Right renal cortex interstitium (tissue), 3 donors: ENCODE data around the gene RNF181. TPM values are rescaled to one million over a fixed set of nuclear protein-coding genes. Genes with fewer than 3 reads are reported as not detected.
"Not testable (repeated sequence)": the region's sequence is repeated elsewhere in the genome, so short reads cannot be mapped to it uniquely, and the experiment has no call there.

Source experiments
- DNase-seq, 3 donors: peaks; one replicate each; pipeline ENCODE4 v3.0.0-alpha.2; 2013; ENCODE audit warnings: low read depth in 3 of 3, low spot score in 2 of 3
- polyA plus RNA-seq, 3 donors: library from polyadenylated mRNA; unstranded; fragments of 120-200 nt; gene quantifications; one replicate each; pipeline ENCODE4 v1.2.1, GENCODE V29; 2013; ENCODE audit not compliant: insufficient read length in 3 of 3

RNF181 gene
- polyA plus RNA-seq, 3 donors = 144 to 158 (median 144) TPM

GRCh38 chr2:85593023-85593422, 2.5 kb upstream of the RNF181 start:
- no peak for DNase-seq

- no peak for DNase-seq
Observed at GRCh38 chr2:85594715-85595300, 737 bp upstream of the RNF181 start.

- DNase-seq = no peak
Observed at GRCh38 chr2:85596026-85596333, 435 bp downstream of the RNF181 start.

- DNase-seq = no peak
Observed at GRCh38 chr2:85596486-85597143, 1.1 kb downstream of the RNF181 start.

GRCh38 chr2:85597241-85597640, 1.7 kb downstream of the RNF181 start:
- DNase-seq = no peak

- DNase-seq = no peak
Observed at GRCh38 chr2:85598594-85599340, 3.2 kb downstream of the RNF181 start.

GRCh38 chr2:85599468-85600234, 4.1 kb downstream of the RNF181 start:
- DNase-seq = no peak

GRCh38 chr2:85600235-85600575, 4.7 kb downstream of the RNF181 start:
- DNase-seq = no peak

GRCh38 chr2:85600951-85601770, 5.6 kb downstream of the RNF181 start:
- no peak for DNase-seq

- no peak for DNase-seq
Observed at GRCh38 chr2:85601771-85602475, 6.4 kb downstream of the RNF181 start.

GRCh38 chr2:85602476-85603234, 7.1 kb downstream of the RNF181 start, which contains the start of gene TMEM150A:
Gene TMEM150A (minus strand): TSS chr2:85602698. CDS start chr2:85601948, 750 bp downstream.
- DNase-seq = peak in 1 of 3 donors; percentile 85

GRCh38 chr2:85604133-85604444, 8.5 kb downstream of the RNF181 start:
- not testable (repeated sequence) for DNase-seq

GRCh38 chr2:85604568-85605339, 9.2 kb downstream of the RNF181 start:
- no peak for DNase-seq

- no peak for DNase-seq
Observed at GRCh38 chr2:85605406-85606115, 10.0 kb downstream of the RNF181 start.

- no peak for DNase-seq
Observed at GRCh38 chr2:85606116-85606455, 10.5 kb downstream of the RNF181 start.

GRCh38 chr2:85607268-85608215, 12.0 kb downstream of the RNF181 start:
- DNase-seq = no peak

GRCh38 chr2:85611217-85611704, 15.7 kb downstream of the RNF181 start:
- no peak for DNase-seq
